T-helper 1 cell treated with Interleukin-12 subunit alpha and Interleukin-12 subunit beta and Interleukin-4 antibody, amounts not matched to agents 30 ng/mL and 1 ng/mL, for 36 hours (primary cell): ENCODE results near the gene B3GNT7. TPM values are rescaled to one million over a fixed set of nuclear protein-coding genes. Genes with fewer than 3 reads are reported as not detected.
"Not testable (repeated sequence)": the region's sequence is repeated elsewhere in the genome, so short reads cannot be mapped to it uniquely, and the experiment has no call there.

Source experiments
- intact Hi-C: fragments of 100-400 bp; cut with micrococcal nuclease; formaldehyde crosslinking; loops from one replicate; pipeline ENCODE4 v1.15.1; 2024
- total RNA-seq: library from RNA; stranded (reverse); gene quantifications from 2 replicates; pipeline ENCODE4 v1.2.3, GENCODE V29; 2022

B3GNT7 gene
- total RNA-seq, 1 donor from 2014 or later: not detected

DNA sequence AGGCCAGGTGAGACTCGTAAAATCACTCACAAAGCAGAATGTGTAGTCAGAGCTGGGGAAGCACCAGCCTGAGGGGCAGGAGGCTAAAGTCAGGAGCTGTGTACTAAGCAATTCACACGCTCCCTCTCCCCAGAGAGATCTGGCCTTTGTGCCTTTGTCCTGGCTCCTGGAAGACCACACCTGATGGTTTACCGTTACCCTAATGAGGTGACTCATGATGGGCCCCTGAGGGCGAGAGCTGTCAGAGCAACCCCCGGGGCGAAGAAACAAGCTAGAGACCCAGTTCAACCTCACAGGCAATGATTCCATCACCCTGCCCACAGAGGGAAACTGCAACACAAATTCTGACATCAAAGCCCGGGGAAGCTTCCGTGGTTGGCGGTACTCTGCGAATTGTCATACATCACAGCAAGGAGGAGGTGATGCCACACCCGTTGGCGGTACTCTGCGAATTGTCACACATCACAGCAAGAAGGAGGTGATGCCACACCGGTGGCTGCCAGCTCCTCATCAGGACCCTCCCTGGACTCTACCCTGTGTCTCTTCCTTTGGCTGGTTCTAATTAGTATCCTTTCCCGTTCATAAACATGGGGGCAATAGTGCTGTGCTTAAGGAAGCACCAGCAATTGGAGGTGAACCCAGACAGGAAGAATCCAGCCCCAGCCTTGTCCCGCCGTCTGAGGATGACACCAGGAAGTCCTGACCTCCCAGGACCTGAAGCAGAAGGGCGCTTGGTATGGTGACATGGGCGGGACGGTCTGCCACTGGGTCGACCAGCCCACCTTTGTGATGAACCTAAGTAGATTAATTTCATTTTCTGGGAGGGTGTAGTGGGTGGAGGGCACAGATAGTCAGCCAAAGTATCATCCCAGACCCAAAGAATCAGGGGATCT is 30.5 kb downstream of the B3GNT7 start:
- intact Hi-C loops: no loop called here

DNA sequence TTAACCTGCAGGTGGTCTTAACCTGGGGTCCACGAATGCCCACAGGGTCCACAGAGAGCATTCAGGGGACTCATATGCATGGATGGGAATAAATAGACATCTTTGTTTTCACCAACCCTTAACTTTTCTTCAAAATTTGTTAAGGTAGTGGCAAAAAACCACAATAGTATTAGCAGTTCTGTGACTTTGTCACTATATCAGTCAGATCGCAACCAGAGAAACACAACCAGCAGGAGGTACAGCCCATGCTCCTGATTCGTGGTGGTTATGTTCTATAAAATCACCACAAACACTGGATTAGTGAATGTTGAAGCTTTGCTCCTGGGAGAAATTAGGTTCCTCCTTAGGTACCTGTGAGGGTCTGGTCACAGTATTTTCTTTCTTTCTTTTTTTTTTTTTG is 31.6 kb downstream of the B3GNT7 start:
- intact Hi-C loops: no loop called here

DNA sequence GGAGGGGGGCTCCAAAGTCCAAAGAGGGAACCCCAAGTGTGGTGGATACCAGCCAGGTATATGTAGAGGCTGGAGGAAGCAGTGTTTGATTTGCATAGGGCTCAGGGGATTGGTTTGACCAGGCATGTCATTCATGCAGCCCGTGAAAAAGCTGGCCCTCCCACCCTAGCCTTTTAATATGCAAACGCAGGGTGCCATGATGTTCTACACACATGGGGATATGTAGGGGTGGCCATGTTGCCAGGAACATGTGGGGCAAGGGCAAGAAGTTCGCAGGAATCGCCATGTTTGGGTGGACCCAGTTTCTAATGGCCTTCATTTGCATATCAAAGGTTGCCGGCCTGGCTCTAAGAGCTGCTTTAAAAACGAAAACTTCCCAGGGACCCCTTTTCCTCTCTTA is 33.6 kb downstream of the B3GNT7 start:
- intact Hi-C loops: no loop called here

DNA sequence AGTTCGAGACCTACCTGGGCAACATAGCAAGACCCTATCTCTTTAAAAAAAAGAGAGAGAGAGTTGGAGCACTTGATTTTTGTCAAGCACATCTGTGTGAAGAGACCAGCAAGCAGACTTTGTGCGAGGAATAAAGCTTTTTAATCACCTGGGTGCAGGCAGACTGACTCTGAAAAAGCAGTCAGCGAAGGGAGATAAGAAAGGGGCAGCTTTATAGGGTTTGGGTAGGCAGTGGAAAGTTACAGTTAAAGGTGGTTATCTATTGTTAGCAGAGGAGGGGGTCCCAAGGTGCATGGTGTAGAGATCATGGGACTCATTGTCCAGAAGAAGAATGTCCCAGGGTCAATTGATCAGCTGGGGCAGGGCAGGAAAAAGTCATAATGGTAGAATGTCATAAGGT is 34.4 kb downstream of the B3GNT7 start:
- intact Hi-C loops: no loop called here

DNA sequence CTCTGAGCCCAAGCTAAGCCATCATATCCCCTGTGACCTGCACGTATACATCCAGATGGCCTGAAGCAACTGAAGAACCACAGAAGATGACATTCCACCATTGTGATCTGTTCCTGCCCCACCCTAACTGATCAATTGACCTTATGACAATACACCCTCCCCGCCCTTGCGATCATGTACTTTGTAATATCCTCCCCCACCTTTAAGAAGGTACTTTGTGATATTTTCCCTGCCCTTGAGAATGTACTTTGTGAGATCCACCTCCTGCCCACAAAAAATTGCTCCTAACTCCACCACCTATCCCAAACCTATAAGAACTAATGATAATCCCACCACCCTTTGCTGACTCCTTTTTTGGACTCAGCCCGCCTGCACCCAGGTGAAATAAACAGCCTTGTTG is 34.9 kb downstream of the B3GNT7 start:
- intact Hi-C loops: not testable (repeated sequence)

DNA sequence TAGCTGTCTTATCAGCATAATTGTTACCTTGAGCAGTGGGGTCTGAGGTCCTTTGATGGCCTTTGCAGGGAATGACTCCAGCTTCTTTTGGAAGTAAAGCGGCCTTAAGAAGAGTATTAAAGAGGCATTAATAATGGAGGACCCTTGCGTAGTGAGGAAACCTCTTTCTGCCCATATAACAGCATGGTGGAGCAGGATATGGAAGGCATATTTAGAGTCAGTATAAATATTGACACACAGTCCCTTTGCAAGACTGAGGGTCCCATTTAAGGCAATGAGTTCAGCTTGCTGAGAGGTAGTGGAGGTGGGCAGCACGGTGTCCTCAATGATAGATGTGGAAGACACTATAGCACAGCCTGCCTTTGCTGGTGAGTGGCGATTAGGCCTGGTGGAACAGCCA is 36.1 kb downstream of the B3GNT7 start:
- intact Hi-C loops: no loop called here

DNA sequence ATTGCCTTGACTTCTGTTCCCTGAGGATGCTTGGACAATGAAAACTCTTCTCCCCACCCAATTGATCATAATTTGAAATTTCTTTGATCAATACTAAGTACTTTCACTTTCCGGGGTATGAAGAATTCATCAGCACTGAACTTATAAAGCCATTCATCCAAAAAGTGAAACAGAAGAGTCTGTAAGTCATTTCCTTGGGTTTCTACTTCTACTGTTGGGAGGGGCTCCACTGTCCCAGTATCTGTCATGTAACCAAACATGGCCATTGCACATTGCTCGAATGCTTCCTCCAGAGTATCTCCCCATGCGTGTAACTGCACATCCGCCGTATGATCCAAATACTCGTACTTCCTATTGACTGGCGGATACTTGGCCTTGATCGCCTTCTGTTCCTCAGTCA is 38.5 kb downstream of the B3GNT7 start:
- intact Hi-C loops: no loop called here

DNA sequence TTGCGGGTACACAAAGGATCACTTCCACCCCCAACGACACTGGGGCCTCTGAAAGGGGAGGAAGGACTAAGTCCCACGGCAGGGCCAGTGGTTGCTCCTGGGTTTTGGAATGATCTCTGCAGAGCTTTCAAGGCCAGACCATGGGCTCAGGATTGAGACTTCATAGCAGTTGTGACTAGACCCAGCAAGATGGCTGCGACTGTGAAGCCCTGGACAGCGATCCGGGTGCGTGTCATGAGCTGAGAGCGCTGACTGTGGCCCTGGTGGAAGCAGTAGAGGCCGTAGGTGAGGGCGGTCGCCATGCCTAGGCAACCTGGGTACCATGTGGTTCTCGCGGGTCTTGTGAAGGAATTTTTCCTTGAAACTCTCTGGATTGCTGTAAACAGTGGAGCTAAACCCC is 41.4 kb downstream of the B3GNT7 start:
- intact Hi-C loops: no loop called here

DNA sequence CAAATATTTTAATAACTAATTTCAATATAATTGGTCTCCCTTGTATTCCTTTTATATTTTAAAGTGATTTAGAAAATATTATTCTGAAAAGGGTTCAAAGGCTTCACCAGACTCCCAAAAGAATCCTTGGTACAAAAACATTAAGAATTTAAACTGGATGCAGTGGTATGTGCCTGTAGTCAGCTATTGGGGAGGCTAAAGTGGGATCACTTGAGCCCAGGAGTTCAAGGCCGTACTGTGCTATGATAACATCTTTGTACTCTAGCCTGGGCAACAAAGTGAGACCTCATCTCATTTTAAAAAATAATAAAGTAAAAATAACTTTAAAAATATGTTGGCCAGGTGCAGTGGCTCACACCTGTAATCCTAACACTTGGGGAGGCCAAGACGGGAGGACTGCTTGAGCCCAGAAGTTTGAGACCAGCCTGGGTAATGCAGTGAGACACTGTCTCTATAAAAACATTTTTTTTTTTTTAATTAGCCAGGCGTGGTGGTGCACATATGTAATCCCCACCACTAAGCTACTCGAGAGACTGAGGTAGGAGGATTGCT is 54.1 kb downstream of the B3GNT7 start:
- intact Hi-C loops: no loop called here

DNA sequence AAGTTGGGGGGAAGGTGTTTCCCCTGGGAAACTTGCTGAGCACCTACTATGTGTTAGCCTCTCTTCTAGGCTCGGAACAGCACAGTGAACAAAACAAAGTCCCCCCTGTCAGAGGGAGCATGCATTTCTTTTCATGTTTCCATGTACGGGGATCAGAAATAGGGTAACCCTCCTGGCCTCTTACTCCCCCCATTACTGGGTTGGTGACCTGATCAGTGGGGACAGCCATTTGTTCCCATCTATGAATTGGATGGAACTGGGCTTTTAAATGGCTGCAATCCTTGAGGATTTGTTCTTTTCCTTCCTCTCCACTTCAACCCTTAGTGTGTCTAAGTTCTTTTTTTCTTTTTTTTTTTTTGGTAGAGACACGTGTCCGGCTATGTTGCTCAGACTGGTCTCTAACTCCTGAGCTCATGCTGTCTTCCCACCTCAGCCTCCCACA is 55.1 kb downstream of the B3GNT7 start:
- intact Hi-C loops: no loop called here

Other genes starting within 250 kb of the B3GNT7 start
- 1.4 and 1.5 TPM in 2 replicates for gene ARMC9, start 197.1 kb upstream of the B3GNT7 start, total RNA-seq
- 642 and 643 TPM in 2 replicates for gene NCL, start 68.8 kb downstream of the B3GNT7 start, total RNA-seq
- 1.4 TPM in 2 replicates for gene NMUR1, start 134.7 kb downstream of the B3GNT7 start, total RNA-seq
- gene TEX44, start 197.2 kb downstream of the B3GNT7 start, total RNA-seq: not detected in 2 replicates